Breast epithelium (tissue), 4 donors: Measurements from ENCODE around the gene NR5A2. TPM values are rescaled to one million over a fixed set of nuclear protein-coding genes. Genes with fewer than 3 reads are reported as not detected.

Experiments
- DNase-seq, 2 donors: peaks; one replicate each; pipeline ENCODE4 v3.0.0-alpha.2; 2019; ENCODE audit warnings: low spot score in 2 of 2
- H3K27ac ChIP-seq, 2 donors: fragments of 200-600 bp; sonication (generic) in 1 of 2; one replicate each; pipeline ENCODE4 v1.5.1; 2016 to 2019; ENCODE audit warnings: mild to moderate bottlenecking in 1 of 2
- H3K27me3 ChIP-seq, 2 donors: fragments of 200-600 bp; sonication (generic) in 1 of 2; one replicate each; pipeline versions ENCODE4 v1.5.1 to v1.6.0; 2017 to 2019; ENCODE audit warnings: control low read depth in 1 of 2, mild to moderate bottlenecking in 1 of 2
- H3K36me3 ChIP-seq: fragments of 200-600 bp; one replicate; pipeline ENCODE4 v1.5.1; 2019
- H3K4me1 ChIP-seq, 2 donors: fragments of 200-600 bp; sonication (generic); one replicate each; pipeline ENCODE4 v1.5.1; 2016 to 2019; ENCODE audit warnings: control low read depth in 1 of 2
- H3K4me3 ChIP-seq, 3 donors: fragments of 200-600 bp; sonication (generic); 1 replicate in 2 of 3; 2 replicates in 1 of 3; pipeline ENCODE4 v1.5.1; 2016 to 2019; ENCODE audit warnings: mild to moderate bottlenecking in 3 of 3, moderate library complexity in 2 of 3
- H3K9me3 ChIP-seq, 2 donors: fragments of 200-600 bp; sonication (generic) in 1 of 2; one replicate each; pipeline ENCODE4 v1.5.1; 2016 to 2019; ENCODE audit warnings: control low read depth in 1 of 2
- POLR2A ChIP-seq: fragments of 450-650 bp; IDR thresholded peaks from one replicate; pipeline ENCODE4 v1.6.1; 2016; ENCODE audit warnings: antibody characterized with exemption, mild to moderate bottlenecking, moderate library complexity
- POLR2AphosphoS5 ChIP-seq, 3 donors: sonication (generic); formaldehyde crosslinking; IDR thresholded peaks; one replicate each; pipeline ENCODE4 v1.6.1; 2017; ENCODE audit warnings: antibody characterized with exemption in 3 of 3
- intact Hi-C: fragments of 100-400 bp; cut with DNase I; formaldehyde crosslinking; loops from one replicate; pipeline ENCODE4 v1.15.1; 2023; ENCODE audit warnings: low total_unique reads
- total RNA-seq, 3 donors: library from RNA; depleted of rRNA; stranded (reverse); fragments of >200 nt; gene quantifications; one replicate each; pipeline ENCODE4 v1.1.0, GENCODE V29; 2016
- TF ChIP-seq, protein P1 (sequence below), 3 donors: fragments of 450-650 bp; IDR thresholded peaks; one replicate each; pipeline ENCODE4 v1.5.1; 2016 to 2017; ENCODE audit warnings: antibody characterized with exemption in 3 of 3, mild to moderate bottlenecking in 3 of 3, moderate library complexity in 3 of 3

NR5A2 gene
- total RNA-seq, 3 donors from 2014 or later, result 4.1 to 5.6 (median 4.9) TPM

DNA sequence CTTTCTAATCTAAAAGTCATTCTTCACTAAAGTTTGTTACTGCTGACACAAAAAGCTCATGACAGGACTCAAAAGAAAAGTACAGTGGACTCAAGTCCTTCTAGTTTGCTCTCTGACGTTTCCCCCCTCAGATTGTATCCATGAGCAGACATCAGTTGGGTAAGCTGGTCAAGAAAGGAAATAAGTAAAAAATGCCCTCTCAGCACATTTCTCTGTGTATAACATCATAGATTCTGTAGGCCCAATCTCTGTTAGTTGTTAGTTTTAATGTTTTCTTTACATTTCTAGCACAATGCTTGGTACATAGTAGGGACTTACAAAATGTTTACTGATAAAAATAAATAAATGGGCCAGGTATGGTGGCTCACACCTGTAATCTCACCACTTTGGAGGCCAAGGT lies 96.8 kb downstream of the NR5A2 start:
- no peak for TF ChIP-seq POLR2A
- Histone ChIP-seq H3K36me3 (no peaks in the 10 kb centered on the region), H3K27ac (no peak overlapping the region), H3K9me3 (no peaks in the 10 kb centered on the region), H3K4me3 (no peak overlapping the region), H3K27me3 (no peaks in the 10 kb centered on the region), H3K4me1 (no peaks in the 10 kb centered on the region)
- DNase-seq, result no peak
- intact Hi-C loops, result no loop called here

- H3K27me3 ChIP-seq, result no peaks in the 10 kb centered on the region
- H3K36me3 ChIP-seq, result no peaks in the 10 kb centered on the region
- no peaks in the 10 kb centered on the region for H3K9me3 ChIP-seq
- no peak overlapping the region for H3K4me3 ChIP-seq
- TF ChIP-seq POLR2AphosphoS5 (IDR thresholded peaks at IDR 0.05) (no peak), POLR2A (no peak)
- TF ChIP-seq, protein P1, sequence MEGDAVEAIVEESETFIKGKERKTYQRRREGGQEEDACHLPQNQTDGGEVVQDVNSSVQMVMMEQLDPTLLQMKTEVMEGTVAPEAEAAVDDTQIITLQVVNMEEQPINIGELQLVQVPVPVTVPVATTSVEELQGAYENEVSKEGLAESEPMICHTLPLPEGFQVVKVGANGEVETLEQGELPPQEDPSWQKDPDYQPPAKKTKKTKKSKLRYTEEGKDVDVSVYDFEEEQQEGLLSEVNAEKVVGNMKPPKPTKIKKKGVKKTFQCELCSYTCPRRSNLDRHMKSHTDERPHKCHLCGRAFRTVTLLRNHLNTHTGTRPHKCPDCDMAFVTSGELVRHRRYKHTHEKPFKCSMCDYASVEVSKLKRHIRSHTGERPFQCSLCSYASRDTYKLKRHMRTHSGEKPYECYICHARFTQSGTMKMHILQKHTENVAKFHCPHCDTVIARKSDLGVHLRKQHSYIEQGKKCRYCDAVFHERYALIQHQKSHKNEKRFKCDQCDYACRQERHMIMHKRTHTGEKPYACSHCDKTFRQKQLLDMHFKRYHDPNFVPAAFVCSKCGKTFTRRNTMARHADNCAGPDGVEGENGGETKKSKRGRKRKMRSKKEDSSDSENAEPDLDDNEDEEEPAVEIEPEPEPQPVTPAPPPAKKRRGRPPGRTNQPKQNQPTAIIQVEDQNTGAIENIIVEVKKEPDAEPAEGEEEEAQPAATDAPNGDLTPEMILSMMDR (IDR thresholded peaks at IDR 0.05), result no peak
- no peak overlapping the region for H3K27ac ChIP-seq
- no peaks in the 10 kb centered on the region for H3K4me1 ChIP-seq
- no peak for DNase-seq
- intact Hi-C loops, result no loop called here
Measured at GRCh38 chr1:200128081-200128480, 100.6 kb downstream of the NR5A2 start.

DNA sequence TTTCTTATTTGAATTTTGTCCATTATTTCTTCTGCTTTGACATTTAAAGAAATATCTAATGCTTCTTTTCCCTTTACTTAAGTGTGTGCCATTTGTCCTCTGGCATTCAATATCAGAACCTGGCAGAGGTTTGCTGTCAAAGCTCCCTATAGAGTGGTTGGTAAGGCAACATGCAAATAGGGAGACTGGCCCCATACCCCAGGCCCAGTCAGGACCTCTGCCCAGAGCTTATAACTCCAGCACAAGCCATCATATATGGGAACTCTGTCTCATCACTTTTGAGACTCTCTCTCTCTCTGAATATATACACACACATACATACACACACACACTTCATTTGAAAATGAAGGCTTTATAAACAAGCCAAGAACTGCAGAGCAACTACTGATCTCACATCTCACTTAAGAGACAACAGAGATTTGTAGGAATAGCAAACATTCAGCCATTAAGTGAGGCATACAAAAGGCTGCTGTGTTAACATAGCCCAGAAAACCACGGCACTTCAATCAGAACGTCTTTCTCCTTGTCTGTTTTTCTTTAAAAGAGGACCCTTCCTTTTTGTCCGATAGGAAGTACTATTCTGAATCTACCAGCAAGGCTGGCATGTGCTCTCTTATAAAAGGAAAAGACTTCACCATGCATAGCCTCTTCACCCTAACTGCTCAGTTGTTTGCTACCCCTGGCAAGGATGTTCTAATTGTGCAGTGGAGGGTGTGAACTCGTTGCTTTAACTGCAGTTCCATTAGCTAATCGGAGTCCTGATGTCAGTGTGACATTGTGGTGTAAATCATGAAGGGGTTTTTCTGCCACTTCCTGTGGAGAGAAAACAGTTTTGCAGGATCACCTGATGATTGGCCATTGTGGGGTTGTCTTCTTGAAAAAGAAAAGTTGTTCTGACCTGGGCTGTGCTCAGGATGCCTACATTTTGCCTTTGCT lies 101.7 kb downstream of the NR5A2 start:
- no peak overlapping the region for H3K27ac ChIP-seq
- no peaks in the 10 kb centered on the region for H3K27me3 ChIP-seq
- H3K9me3 ChIP-seq, result no peaks in the 10 kb centered on the region
- H3K4me1 ChIP-seq, result no peaks in the 10 kb centered on the region
- H3K4me3 ChIP-seq, result no peak overlapping the region
- DNase-seq, result no peak
- no peaks in the 10 kb centered on the region for H3K36me3 ChIP-seq
- TF ChIP-seq, protein P1 (IDR thresholded peaks at IDR 0.05), result no peak
- TF ChIP-seq POLR2A, result no peak
- TF ChIP-seq POLR2AphosphoS5 (IDR thresholded peaks at IDR 0.05), result no peak
- intact Hi-C loops, result no loop called here

GRCh38 chr1:200130552-200130951 lies 103.0 kb downstream of the NR5A2 start:
- Histone ChIP-seq H3K4me3 (no peak overlapping the region), H3K9me3 (no peaks in the 10 kb centered on the region), H3K36me3 (no peaks in the 10 kb centered on the region), H3K27me3 (no peaks in the 10 kb centered on the region), H3K27ac (no peak overlapping the region), H3K4me1 (no peaks in the 10 kb centered on the region)
- DNase-seq, result no peak
- no peak for TF ChIP-seq POLR2A
- TF ChIP-seq, protein P1 (IDR thresholded peaks at IDR 0.05), result no peak
- TF ChIP-seq POLR2AphosphoS5 (IDR thresholded peaks at IDR 0.05), result no peak
- intact Hi-C loops, result no loop called here

- no peak for TF ChIP-seq POLR2AphosphoS5 (IDR thresholded peaks at IDR 0.05)
- TF ChIP-seq POLR2A, result no peak
- TF ChIP-seq, protein P1 (IDR thresholded peaks at IDR 0.05), result no peak
- H3K9me3 ChIP-seq, result no peaks in the 10 kb centered on the region
- intact Hi-C loops, result no loop called here
- no peak overlapping the region for H3K27ac ChIP-seq
- H3K4me1 ChIP-seq, result no peaks in the 10 kb centered on the region
- H3K4me3 ChIP-seq, result no peak overlapping the region
- no peaks in the 10 kb centered on the region for H3K36me3 ChIP-seq
- no peak for DNase-seq
- H3K27me3 ChIP-seq, result no peaks in the 10 kb centered on the region
Measured at GRCh38 chr1:200131551-200132125, 104.1 kb downstream of the NR5A2 start.
